ENCODE data around the gene GPR37L1.

DNA sequence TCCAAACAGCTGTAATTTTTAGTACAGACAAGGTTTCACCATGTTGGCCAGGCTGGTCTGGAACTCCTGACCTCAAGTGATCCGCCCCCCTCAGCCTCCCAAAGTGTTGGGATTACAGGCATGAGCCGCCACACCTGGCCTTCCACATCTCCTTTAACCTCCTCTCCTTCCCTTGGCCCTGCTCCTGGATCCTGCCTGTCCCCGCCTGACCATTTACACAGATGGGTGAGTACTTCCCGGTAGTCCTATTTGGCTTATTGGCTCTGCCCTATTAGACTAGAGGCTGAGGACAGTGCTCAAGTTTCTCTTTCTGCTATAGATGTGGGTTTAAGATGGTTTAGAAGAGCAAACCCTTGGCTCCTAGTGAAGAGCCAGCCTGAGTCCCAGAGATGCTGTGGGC lies 30.6 kb downstream of the GPR37L1 start:
- TF ChIP-seq POLR2A (IDR thresholded peaks at IDR 0.05; ENCODE audit: low read depth, low read length) (no peak), POLR2AphosphoS5 (IDR thresholded peaks at IDR 0.05; ENCODE audit: low read depth, low read length) (no peak)

Measured in GM12892 (cell line).